HG02970 (cell line): ENCODE data around the gene NCAPD2.
A peak's percentile ranks its signal among the peaks of the same experiment; 100 is the strongest.
"Not testable (repeated sequence)": the region's sequence is repeated elsewhere in the genome, so short reads cannot be mapped to it uniquely, and the experiment has no call there.

Experiments
- ATAC-seq: cut with Tn5 transposase; IDR thresholded peaks from one replicate; pipeline ENCODE4 v1.9.1; 2021; ENCODE audit warnings: mild to moderate bottlenecking, moderate library complexity, moderate number of reproducible peaks; ENCODE audit not compliant: unreplicated experiment, low FRiP score

NCAPD2 gene

GRCh38 chr12:6488240-6488639 is 5.7 kb upstream of the NCAPD2 start:
- ATAC-seq: no peak

DNA sequence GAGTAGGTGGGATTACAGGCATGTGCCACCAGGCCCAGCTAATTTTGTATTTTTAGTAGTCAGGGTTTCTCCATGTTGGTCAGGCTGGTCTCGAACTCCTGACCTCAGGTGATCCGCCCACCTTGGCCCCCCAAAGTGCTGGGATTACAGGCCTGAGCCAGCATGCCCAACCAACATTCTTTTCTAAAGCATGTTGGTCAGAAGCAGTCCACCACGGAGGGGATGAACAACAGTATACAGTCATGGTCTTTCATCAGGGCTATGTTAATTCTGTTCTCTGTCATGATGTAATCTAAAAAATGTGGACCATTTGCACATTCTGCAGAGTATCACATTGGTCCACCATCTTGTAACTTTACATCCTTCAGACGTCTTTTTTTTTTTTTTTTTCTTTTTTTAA is 4.5 kb upstream of the NCAPD2 start:
- ATAC-seq: no peak

DNA sequence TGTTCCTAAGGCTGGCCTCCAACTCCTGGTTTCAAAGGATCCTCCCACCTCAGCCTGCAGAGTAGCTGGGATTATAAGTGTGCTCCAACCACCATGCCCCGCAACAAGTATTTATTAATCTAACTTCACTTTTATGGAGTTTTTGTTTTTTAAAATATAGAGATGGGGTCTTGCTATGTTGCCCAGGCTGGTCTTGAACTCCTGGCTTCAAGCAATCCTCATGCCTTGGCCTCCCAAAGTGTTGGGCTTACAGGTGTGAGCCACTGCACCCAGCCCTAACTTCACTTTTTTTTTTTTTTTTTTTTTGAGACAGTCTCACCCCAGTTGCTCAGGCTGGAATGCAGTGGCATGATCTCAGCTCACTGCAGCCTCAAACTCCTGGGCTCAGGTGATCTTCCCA is 3.2 kb upstream of the NCAPD2 start:
- not testable (repeated sequence) for ATAC-seq

GRCh38 chr12:6492838-6493496 is 935 bp upstream of the NCAPD2 start, which contains the start of gene MRPL51:
Gene MRPL51 (minus strand): TSS chr12:6493262. CDS start chr12:6493136, 126 bp downstream.
- ATAC-seq: peak; percentile 62

DNA sequence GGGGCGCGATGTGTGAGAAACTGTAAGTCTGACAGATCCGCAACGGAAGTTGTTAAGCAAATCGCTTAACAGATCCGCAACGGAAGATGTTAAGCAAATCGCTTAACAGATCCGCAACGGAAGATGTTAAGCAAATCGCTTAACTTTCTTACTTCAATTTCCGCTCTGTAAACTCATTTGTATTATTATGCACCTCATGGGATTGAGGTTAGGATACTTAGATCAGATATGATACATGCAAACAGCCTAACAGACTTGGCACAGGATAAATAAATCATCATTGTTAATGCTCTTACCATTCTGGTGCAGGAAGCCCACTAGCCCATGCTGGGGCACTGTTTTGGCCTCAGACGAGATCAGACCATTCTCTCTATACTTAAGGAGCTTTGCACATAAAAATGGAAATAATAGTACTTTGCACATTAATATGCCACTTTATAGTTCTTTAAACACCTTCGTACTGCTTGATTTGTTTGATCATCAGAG is 399 bp downstream of the NCAPD2 start:
- ATAC-seq: peak; percentile 39

DNA sequence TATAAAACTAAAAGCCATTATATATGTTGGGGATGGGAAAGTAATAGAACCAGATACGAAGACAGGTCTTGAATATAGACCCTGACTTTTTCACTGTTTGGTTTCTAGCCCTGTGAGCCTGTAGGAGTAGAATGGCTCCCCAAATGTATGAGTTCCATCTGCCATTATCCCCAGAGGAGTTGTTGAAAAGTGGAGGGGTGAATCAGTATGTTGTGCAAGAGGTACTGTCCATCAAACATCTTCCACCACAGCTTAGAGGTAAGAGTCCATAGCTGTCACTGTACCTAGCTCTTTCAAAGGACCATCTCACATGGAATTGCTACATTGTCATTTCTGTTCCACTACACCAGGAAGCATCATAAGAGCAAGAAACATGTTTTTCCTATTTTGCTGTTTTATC is 1.1 kb downstream of the NCAPD2 start:
- no peak for ATAC-seq

- ATAC-seq: not testable (repeated sequence)
Observed at GRCh38 chr12:6497291-6497690, 3.4 kb downstream of the NCAPD2 start.

DNA sequence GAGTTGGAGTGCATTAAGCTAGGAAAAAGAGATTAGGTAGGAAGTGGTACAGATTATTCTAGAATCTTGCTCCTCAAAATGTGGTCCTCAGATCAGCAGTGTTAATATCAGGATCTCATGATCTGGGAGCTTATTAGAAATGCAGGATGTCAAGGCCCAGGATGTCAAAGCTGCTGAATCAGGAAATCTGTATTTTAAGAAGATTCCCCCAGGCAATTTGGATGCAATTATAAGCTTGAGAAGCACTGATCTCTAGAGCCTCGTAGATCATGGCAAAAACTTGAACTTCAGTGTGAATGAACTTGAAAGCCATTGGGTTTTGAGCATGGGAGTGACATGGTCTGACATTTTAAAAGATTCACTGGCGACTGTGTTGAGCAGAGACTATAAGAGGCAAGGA is 6.6 kb downstream of the NCAPD2 start:
- ATAC-seq: no peak

GRCh38 chr12:6507102-6507998 is 13.4 kb downstream of the NCAPD2 start:
- no peak for ATAC-seq

GRCh38 chr12:6508087-6508486 is 14.2 kb downstream of the NCAPD2 start:
- ATAC-seq: no peak

GRCh38 chr12:6520186-6520585 is 26.3 kb downstream of the NCAPD2 start:
- no peak for ATAC-seq

DNA sequence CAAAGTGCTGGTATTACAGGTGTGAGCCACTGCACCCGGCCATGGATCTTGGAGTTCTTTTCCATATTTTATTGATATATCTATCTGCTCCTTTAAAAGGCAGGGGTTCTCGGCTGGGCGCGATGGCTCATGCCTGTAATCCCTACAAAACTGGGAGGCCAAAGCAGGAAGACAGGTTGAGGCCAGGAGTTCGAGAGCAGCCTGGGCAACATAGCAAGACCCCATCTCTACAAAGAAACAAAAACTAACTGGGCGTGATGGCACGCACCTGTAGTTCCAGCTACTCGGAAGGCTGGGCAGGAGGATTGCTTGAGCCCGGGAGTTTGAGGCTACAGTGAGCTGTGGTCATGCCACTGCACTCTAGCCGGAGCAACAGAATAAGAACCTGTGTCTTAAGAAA is 28.3 kb downstream of the NCAPD2 start:
- ATAC-seq: no peak

- no peak for ATAC-seq
Observed at GRCh38 chr12:6523708-6524107, 29.8 kb downstream of the NCAPD2 start.

- no peak for ATAC-seq
Observed at GRCh38 chr12:6524648-6525047, 30.7 kb downstream of the NCAPD2 start.

DNA sequence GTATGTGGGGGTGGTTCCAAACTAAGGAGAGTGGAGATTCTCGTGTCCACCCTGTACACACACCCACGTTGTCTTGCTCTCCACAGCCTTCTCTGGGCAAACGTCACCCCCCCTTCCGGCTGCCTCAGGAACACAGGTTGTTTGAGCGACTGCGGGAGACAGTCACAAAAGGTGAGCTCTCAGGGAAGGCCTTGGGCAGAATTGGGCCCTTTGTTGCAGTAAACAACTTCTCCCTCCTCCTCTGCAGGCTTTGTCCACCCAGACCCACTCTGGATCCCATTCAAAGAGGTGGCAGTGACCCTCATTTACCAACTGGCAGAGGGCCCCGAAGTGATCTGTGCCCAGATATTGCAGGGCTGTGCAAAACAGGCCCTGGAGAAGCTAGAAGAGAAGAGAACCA is 32.3 kb downstream of the NCAPD2 start:
- ATAC-seq: no peak

DNA sequence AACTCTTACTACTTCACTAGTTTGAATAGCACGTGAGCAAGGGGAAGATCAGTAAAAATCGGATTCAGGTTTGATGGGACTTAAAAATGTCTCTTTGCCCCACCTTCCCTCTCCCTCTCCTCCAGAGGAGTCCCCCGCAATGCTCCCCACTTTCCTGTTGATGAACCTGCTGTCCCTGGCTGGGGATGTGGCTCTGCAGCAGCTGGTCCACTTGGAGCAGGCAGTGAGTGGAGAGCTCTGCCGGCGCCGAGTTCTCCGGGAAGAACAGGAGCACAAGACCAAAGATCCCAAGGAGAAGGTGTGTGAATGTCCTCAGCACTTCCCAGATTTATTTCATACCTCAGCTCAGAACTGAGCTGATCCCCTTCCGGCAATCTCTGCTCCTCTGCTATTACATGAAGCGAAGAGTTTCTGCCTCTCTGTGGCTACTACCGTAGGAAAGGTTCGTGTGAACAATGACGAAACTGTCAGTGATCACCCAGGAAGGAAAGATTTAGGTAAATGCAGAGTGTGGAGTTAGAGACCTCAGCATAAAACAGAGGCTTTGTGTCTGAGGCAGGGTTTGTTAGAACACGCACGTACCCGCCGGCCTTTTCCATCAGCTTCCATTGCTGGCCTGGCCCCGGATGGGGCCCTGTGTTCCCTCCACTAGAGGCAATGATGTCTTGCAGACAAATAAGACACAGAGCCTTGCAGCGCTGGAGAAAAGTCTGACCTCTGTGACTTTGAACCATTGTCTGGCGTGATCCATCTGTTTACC is 33.0 kb downstream of the NCAPD2 start:
- ATAC-seq: no peak

GRCh38 chr12:6527711-6528110 is 33.8 kb downstream of the NCAPD2 start:
- ATAC-seq: no peak

DNA sequence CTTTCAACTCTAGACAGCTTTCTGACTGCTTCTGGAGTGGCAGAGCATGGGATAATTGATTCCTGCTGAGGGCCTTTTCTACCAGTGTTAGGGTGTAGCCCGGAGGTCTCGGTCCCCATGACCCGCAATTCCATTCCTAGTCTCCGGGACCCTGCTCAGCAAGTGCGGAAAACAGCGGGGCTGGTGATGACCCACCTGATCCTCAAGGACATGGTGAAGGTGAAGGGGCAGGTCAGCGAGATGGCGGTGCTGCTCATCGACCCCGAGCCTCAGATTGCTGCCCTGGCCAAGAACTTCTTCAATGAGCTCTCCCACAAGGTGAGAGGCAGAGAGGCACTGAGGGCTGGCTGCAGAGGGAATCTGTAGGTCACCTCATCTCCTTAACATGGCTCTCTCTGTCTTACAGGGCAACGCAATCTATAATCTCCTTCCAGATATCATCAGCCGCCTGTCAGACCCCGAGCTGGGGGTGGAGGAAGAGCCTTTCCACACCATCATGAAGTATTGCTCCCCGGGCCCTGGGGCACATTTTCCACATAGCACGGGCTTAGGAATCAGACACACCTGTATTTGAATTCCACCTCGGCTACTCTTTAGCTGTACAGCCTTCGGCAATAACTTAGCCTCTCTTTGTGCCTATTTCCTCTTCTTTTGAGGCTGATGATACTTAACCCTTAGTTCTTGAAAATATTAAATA is 34.8 kb downstream of the NCAPD2 start:
- ATAC-seq: no peak

GRCh38 chr12:6529291-6529737 is 35.4 kb downstream of the NCAPD2 start:
- no peak for ATAC-seq

- no peak for ATAC-seq
Observed at GRCh38 chr12:6530576-6531260, 36.8 kb downstream of the NCAPD2 start.
